ENCODE results near the gene RTN4R.
A peak's percentile ranks its signal among the peaks of the same experiment; 100 is the strongest.
"Not testable (repeated sequence)": the region's sequence is repeated elsewhere in the genome, so short reads cannot be mapped to it uniquely, and the experiment has no call there.

RTN4R gene

DNA sequence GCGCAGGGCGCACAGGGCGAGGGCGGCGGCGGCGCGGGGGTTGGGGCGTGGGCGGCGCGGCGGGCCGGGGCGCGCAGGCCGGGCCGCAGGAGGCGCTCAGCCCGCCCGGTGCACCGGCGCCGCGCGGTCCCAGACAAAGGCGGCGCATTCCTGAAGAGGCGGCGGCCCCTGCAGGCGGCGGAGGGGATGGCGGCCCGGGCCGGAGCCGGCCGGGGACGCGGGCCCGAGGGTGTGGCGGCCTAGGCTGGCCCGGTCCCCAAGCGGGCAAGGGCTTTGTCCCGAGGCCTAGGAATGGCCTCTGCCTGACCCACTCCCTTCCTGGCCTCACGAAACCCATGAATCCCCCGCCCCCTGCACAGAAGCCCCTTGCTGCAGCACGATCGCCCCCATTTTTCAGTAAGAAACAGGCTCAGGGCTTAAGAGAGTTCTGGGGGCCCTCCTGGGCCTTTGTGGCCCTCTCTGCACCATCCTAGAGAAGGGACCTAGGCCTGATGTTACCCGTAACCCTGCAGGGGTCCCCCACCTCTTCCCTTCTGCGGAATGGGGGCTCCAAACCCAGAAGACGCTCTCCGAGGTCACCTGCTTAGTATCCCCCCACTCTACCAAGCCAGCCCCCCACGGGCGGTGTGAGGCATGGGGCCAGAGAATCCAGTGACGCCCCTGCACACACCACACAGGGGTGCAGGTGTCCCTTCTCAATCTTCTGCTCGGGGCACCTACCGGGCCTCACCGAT lies at the start of gene RTN4R:
RTN4R (minus strand) TSS at position 40 of the 734 bp plus-strand sequence. CDS start 226 bp downstream, outside the sequence.
- peak in 1 of 2 donors; percentile 6 for DNase-seq (ENCODE audit: low read depth in 2 of 2)

DNA sequence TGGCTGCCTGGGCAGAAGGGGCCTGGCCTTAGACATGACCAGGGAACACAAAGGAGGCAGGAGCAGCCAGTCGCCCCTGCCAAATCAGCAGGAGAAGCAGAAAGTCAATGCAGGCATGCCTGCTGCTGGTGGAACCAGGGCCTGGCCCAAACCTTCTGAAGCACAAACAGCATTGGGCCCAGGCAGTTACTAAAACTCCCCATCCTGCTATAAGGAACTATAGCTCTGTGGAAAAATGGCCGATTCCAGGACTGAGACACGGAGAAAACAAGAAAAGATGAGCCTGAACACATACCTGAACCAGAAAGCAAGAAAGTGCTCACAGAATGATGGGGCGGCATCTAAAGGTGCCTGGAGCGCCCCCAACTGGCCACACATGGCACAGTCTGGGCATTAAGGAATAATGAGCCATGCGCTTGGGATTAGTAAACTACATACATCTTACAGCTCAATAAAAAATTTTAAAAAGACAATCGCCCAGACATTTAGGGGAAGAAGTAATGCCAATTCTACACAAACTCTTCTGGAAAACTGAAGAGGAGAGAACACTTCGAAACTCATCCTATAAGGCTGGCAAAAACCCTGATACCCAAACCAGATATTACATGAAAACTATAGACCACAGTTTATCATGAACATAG lies 49.4 kb upstream of the RTN4R start:
- not testable (repeated sequence) for DNase-seq (ENCODE audit: low read depth in 2 of 2)

DNA sequence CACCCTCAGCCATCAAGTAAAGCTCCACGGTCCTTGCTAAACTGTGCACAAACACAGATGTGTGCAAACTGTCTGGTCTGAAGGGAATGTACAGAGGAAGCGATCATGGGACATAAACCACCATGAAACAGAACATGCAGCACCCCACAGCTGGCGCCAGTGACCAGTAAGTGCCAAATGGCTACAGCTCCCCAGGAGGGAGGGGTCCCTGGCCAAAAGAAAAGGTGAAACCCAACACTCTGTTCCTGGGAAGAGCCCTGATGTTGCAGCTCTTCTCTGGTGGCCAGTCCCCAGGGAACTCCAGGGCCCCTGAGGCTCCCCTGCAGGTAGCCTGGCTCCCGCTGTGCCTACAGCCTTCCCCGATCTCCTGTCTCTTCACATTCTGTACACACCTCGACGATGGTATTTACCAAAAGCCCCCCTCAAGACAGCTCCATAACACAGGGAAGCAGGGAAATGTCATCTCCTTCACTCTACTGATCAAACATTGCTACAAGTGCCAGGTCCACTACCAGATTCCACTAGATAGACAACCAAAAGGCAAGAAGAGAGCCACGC lies 48.8 kb upstream of the RTN4R start:
- DNase-seq (ENCODE audit: low read depth in 2 of 2): no peak

DNA sequence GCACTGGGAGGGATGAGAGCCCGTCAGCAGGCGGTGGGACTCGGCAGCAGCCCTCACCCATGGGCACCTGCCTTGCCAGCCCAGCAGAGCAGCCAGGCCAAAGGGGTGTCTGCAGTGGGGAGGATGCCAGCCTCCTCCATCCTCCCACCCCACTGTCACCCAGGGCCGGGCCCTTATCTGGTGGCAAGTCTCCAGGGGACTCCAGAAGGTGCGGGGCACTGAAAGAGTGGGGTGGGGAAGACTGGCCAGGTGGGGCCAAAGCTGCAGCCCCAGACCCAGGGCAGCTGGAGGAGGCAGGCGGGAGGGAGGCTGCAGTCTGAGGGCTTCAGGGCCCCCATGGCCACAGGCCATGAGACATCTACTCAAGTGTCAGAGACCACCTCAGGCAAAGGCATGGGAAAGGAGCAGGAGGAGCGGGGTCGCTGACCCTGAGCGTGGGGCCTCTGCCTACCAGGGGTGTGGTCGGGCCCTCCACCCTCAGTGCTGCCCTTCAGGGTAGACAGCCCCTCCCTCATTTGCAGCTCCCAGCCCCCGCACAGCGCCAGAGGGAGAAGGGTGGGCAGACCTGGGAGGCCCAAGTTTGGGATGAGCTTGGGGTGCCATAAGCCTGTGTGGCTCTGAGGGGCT lies 48.2 kb upstream of the RTN4R start:
- DNase-seq (ENCODE audit: low read depth in 2 of 2): no peak

DNA sequence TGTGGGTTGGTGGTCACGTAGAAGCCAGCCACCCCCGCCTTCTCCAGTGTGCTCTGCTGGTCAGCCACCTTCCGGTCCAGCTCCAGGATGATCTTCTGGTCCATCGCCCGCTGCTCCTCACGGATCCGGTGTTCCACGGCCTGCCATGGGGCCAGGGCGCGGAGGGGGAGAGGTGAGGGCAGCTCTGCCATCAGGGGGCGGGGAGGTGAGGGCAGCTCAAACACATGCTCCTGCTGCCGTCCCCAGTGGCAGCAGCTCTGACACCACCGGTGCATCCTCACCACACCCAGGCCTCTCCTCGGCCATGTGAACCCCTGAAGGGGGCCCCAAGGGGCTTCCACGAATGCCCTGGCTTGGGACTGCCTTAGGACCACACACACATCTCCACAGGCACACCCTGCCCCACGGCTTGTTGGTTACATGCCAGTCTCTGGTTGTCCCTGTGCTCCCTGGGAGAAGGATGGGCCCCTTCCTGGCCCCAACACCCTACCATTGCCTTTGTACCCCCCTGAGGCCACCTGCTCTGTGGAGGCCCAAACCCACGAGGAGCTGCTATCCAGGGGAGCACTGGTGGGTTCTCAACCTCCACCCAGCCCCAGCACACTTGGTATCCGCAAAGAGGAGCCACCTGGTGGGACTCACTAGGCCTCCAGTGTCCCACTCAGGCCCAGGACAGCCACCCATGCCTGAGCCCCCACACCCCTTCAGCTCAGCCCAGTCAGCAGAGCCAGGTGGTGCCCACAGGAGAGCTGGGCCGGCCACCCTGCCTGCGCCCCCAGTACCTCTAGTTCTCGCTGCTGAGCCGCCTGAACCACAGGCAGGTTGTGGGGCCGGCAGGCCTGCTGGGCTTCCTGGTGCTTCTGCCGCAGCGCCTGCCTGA lies 47.5 kb upstream of the RTN4R start:
- DNase-seq (ENCODE audit: low read depth in 2 of 2): no peak

DNA sequence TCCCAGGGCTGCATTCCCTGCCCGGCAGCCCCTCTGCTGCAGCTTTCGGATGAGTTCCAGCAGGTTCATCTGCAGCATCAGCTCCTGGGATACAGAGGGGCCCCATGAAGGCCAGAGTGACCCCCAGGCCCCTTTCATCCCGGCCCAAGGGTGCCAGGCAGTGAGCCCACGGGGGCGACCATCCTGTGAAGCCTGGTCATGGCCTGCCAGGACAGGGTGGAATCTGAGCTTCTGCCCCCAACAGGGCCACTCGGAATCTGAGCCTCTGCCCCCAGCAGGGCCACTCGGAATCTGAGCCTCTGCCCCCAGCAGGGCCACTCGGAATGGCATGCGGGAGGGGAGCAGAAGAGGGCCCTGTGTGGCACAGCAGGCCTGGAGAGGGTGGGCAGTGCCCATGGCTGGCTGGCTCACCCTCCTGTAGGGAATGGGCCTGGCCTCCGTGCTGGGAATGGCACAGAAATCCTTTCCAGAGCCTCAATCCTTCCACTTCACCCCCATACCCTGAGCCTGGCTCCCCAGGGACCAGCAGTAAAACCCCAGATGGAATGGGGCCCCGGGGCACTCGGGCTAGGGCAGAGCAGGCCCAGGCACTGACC lies 46.7 kb upstream of the RTN4R start:
- DNase-seq (ENCODE audit: low read depth in 2 of 2): not testable (repeated sequence)

DNA sequence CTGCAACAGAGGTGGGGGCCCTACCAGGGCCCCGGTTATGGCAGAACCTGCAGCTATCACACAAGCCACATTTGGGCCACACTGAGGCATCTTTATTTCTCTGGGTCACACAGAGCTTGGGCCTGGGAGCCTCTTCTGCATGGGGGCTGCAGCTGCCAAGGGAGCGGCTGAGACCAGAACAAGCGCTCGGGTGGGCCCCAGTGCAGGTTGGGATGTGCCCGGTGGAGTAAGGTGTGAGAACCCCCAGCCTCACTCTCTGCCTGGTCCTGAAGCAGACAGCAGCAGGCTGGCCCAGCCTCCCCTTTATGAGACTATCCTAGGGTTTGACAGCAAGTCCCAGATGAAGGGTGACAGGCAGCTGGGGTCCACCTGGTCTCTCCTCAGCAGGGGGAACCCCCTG lies 46.1 kb upstream of the RTN4R start:
- DNase-seq (ENCODE audit: low read depth in 2 of 2): not testable (repeated sequence)

DNA sequence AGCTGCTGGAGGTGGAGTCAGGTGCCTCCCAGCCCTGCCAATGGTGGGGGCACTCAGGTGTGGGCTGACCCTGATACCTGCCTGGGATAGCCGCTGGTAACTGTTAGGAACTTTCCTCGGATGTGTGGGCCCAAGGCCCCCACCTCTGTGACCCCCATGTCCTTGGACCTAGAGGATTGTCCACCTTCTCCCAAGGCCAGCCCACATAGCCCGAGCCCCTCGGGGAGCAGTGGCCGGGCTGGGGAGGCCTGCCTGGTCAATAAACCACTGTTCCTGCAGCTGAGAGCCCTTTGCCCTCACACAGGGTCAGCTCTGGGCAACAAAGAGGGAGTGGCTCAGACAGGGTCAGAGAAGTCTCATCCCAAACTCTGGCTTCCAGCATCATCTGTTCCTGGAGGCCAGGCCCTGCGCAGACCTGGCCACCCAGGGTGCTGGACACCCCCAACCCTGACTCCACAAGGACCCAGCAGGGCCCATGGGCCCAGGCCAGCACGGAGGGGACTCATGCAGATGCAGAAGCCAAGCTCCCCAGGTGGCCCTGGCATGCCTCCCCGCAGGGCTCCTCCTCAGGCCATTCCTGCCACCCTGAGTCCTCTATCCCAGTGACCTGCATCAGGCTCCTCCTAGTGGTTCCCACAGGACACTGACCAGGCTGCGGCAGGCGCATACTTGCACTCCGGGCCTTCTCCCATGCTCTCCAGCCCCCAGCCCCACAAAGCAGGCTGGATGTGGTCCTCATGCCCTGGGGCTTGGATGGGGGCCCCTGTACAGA lies 45.4 kb upstream of the RTN4R start:
- not testable (repeated sequence) for DNase-seq (ENCODE audit: low read depth in 2 of 2)

DNA sequence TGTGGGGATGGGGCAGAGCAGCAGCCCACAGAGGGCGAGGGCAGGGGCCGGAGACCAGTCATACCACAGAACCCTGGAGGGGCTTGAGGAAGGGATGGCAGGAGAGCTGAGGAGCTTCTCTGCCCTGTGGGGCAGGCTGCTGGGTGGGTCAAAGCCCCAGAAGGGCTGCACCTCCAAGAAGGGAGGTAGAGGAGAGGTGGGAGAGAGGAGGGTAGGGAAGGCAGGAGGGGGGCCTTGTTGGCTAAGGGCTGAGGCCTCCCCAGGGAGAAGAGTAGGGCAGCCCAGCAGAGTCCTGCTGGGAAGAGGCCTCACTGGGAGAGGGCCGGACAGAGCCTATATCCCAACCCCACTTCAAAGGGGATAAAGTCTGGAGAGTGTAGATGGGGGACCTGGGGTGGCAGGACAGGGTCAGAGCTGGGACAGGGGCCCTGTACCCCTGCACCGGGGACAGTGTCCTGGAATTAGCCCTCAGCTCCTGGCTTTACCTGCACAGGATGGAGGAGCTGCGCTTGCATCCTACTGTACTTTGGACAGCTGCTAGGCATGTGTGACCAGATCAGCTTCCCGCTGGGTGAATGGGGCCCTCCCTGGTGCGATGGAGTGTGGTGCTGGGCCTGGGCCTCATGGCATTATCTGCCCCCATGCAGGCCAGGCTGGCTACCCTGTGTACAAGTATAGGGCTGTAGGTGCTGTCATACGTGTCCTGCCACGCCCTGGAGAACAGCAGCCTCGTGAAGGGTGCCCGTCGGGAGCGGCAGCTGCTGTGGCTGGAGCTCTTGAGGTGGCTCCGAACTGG lies 44.5 kb upstream of the RTN4R start:
- DNase-seq (ENCODE audit: low read depth in 2 of 2): no peak

DNA sequence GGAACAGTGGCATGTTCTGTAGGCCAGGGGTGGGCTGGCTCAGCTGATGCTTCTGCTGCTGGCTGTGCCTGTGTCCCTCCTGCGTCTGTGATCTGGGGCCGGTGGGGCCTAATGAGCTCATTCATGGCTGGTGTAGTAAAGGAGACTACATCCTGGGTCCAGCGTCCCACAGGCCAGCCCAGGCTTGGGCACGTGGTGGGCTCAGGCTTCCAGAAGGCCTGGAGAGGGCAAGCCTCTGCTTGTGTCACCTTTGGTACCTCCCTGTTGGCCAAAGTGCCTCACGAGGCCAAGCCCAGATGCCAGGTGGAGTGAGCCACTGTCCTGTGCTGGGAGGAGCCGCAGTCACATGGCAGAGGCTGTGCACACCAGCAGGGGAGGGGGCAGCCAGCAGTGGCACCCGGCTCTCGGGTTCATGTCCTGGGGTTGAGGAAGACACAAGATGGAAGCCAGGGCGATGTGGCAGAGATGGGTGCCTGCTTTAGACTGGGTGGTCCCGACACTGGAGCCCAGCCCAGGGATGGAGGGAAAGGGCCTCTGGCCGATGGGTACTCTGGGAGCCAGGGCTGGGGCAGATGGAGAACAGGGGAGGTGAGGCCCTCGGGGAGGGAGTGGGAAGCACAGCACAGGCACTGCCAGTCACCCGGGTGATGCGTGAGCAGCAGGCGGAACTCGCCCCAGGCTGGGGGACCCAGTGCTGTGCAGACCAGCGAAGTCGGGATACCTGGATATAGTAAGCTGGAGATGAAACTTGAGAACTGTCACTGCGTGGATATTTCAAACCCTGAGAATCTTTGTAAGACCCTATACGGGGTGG lies 43.3 kb upstream of the RTN4R start:
- not testable (repeated sequence) for DNase-seq (ENCODE audit: low read depth in 2 of 2)

DNA sequence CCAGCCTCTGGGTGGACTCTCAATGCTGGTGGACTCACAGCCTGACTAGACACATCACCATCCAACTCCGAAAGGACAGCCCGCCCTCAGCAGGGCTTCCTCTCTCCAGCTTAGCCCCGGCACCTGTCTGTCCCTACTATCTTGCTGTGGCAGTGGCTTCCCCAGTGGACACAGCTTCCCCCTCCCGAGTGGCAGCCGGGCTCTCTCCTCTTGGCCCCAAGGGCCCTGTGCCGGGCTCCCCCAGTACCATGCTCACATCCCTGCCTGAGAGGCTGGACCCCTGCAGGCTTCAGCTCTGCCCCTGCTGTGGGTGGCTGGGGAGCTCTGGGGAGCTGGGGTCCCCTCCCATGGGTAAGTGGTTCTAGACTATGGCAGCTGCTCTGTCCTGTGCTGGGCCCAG lies 42.7 kb upstream of the RTN4R start:
- DNase-seq (ENCODE audit: low read depth in 2 of 2): not testable (repeated sequence)

DNA sequence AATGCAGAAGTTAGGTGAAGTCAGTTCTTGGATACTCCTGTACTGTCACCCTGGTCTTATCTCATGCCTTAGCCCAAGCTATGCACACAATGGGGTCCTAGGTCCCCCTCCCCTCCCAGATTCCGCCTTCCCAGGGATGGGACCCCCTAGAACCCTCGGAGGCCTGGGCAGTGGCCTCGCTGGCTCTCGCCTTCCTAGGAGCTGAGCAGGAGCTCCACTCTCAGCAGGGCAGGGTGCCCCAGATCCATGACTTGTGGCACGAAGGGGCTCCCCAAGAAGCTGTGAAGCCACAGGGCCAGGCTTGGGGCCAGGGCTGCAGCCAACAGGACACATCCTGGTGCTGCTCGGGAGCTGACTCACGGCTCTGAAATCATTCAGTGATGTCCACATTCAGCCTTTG lies 42.1 kb upstream of the RTN4R start:
- DNase-seq (ENCODE audit: low read depth in 2 of 2): not testable (repeated sequence)

DNA sequence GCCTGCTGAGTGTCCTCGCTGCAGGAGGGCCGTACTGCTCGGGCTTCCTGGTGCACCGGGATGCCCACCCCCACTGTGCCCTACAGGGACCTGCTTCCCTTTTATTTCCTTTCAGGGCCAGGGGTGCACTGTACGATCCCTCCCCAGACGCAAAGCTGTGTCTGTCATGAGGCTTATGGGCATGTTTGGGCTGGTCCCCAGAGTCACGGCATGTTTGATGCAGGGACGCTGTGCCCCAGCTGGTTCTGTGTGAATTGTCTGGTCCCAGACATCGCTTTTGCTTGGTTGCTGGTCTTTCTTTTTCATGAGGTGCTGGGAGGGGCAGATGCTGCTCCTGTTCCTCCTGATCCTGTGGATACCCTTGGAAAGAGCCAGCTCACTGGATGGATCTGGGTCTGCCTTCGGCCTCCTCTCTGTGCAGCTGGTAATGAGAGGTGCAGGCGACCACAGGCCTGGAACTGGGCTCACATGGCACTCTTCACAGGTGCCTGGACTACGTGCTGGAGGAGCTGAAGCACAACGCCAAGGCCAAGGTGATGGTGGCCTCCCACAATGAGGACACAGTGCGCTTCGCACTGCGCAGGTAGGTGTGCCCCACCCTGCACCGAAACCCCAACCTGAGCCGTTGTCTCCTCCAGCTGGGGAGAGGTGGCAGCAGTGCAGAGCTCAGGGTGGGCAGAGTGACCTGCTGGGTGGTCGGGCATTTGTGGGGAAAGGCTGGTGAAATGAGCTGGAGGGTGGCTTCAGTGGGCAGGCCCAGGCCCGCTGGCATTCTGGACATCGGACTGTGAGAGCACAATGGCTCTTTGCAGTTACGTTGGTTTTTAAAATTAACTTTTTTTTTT lies 40.9 kb upstream of the RTN4R start:
- DNase-seq (ENCODE audit: low read depth in 2 of 2): not testable (repeated sequence)

DNA sequence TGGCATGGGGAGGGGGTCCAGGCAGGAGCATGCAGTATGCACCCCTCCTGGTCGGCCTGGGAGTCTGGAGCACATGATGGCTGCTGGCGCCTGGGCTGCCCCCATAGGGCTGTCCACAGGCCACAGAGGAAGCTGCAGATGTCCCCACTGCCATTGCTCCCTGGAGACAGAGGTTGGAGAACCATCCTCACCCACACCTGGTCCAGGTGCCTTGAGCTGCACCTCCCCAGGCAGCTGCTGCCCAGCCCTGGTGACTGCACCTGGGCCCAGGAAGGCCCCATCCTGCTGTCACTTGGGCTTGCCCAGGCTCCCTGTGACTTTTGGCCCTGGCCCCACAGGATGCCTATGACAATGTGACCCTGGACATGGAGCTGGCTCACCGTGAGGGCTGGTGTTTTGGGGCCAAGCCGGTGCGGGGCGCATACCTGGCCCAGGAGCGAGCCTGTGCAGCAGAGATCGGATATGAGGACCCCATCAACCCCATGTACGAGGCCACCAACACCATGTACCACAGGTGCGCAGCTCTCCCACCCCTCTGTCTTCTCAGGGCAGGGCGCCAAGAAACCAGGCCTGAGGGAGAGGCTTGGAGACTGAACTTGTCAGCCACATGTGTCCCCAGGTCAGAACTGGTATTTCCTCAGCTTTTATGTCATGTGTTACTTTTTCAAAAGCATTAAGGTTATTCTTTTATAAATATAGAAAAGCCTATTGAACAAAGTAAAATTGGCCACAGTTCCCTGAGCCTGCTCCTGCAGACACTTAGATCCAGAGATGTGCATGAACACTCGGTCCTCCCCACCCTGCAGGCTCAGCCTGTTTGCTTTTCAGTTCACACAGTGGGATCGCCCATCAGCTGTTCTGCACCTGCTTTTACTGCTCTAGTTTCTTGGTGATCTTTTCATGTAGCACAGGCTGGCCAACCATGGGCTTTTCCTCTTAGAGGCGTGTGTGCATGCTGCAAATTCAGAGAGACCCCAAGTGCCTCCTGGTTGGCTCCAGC lies 39.6 kb upstream of the RTN4R start:
- not testable (repeated sequence) for DNase-seq (ENCODE audit: low read depth in 2 of 2)

DNA sequence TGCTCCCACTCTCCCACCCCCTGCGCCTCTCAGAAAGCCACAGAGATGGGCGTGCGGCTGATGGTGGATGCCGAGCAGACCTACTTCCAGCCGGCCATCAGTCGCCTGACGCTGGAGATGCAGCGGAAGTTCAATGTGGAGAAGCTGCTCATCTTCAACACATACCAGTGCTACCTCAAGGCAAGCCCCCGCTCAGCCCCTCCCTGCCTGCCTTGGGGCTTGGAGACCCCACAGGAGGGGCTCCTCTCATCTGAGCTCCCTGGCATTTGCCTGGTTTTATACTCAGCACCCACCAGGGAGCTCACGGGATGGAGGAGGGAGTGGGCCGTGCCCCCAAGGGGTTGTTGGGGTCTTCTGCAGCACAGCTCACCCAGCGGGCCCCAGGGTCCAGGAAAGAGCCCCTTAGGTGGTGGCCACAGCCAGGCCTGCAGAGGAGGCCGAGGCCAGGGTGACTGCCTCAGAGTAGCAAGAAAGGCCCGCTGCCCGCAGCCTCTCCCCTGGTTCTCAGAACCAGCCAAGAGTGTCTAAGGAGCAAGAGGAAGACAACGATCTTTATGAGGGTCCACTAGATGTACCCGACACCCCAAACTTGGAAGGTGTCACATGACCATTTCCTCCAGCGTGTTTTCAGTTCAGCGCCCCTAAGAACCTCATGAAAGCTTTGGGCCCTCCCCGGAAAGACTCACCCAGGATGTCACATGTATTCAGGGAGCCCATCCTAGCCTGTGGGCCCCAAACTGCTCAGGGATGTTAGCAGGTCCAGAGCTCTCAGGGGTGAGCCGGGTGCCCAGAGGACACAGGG lies 38.7 kb upstream of the RTN4R start:
- DNase-seq (ENCODE audit: low read depth in 2 of 2): not testable (repeated sequence)

Data from stimulated activated CD8-positive, alpha-beta memory T cell treated with anti-CD3 and anti-CD28 coated beads, Interleukin-7, amount 100 ng/mL, for 1 hour (primary cell).